Ovary (tissue), 10 donors: ENCODE results near the gene RNF224. TPM values are rescaled to one million over a fixed set of nuclear protein-coding genes. Genes with fewer than 3 reads are reported as not detected.

ENCODE experiments used
- DNase-seq, 5 donors: peaks; one replicate each; pipeline ENCODE4 v3.0.0-alpha.2; 2019 to 2020
- H3K27ac ChIP-seq, 2 donors: fragments of 200-600 bp; one replicate each; pipeline versions ENCODE4 v1.5.1 to v1.8.0; 2019 to 2022
- H3K27me3 ChIP-seq: fragments of 200-600 bp; one replicate; pipeline ENCODE4 v1.8.0; 2022
- H3K36me3 ChIP-seq: fragments of 200-600 bp; sonication (generic); one replicate; pipeline ENCODE4 v1.5.1; 2019
- H3K4me1 ChIP-seq: one replicate; pipeline ENCODE4 v1.8.1; 2013; ENCODE audit warnings: mild to moderate bottlenecking, moderate library complexity; ENCODE audit not compliant: insufficient read depth
- H3K4me3 ChIP-seq: fragments of 200-600 bp; sonication (generic); one replicate; pipeline ENCODE4 v1.5.1; 2017
- H3K9me3 ChIP-seq, 2 donors: fragments of 200-600 bp in 1 of 2; sonication (generic) in 1 of 2; one replicate each; pipeline versions ENCODE4 v1.5.1 to v1.8.1; 2013 to 2019; ENCODE audit warnings: mild to moderate bottlenecking in 1 of 2, moderate library complexity in 1 of 2
- CTCF ChIP-seq, 3 donors: fragments of 450-650 bp in 2 of 3; fragments of 200-600 bp in 1 of 3; IDR thresholded peaks; one replicate each; pipeline versions ENCODE4 v1.5.1 to v1.8.0; 2016 to 2022; ENCODE audit warnings: antibody characterized with exemption in 3 of 3, mild to moderate bottlenecking in 1 of 3
- EP300 ChIP-seq: sonication (generic); formaldehyde crosslinking; IDR thresholded peaks from one replicate; pipeline ENCODE4 v1.6.1; 2017; ENCODE audit warnings: antibody characterized with exemption
- POLR2A ChIP-seq: fragments of 450-650 bp; IDR thresholded peaks from one replicate; pipeline ENCODE4 v1.6.1; 2017; ENCODE audit warnings: antibody characterized with exemption, mild to moderate bottlenecking, moderate library complexity
- WGBS, 3 donors: extraction: QIAGEN DNeasy Blood & Tissue Kit in 1 of 3; methylation state at CpG; one replicate each; pipeline versions ENCODE4 v1.1.5 to v1.1.7; 2013 to 2017; 5-methylcytosine and 5-hydroxymethylcytosine counted together
- intact Hi-C, 4 donors: fragments of 100-400 bp; cut with DNase I; formaldehyde crosslinking; loops; one replicate each; pipeline versions ENCODE4 v1.11.0 to v1.15.1; 2022 to 2023
- long read RNA-seq, 3 donors: library from polyadenylated mRNA in 2 of 3; unstranded in 2 of 3; transcript quantifications; one replicate each; pipeline ENCODE4 v2.0.0 and lab custom pipeline, GENCODE V29; 2021 to 2026
- polyA plus RNA-seq, 2 donors: library from polyadenylated mRNA; stranded (reverse); fragments of 200-250 nt in 1 of 2; fragments of 350-450 nt in 1 of 2; fragmentation: Illumina TruSeq in 1 of 2; extraction: RNeasy Lipid Tissue Mini Kit (QIAGEN cat#74804) in 1 of 2; gene quantifications; one replicate each; pipeline ENCODE4 v1.2.3, GENCODE V29; 2013 to 2014
- total RNA-seq, 7 donors: library from RNA; depleted of rRNA in 2 of 7; stranded (reverse); fragments of >200 nt in 2 of 7; fragmentation: NEBNext Ultra II Directional in 3 of 7; extraction: Animal tissue kit (Norgen Biotek cat#: 25700) in 3 of 7; gene quantifications; one replicate each; pipeline versions ENCODE4 v1.1.0 to v1.2.4, GENCODE V29; 2016 to 2023
- donor health status: DM: no; HTN: no; CAD: no; lungs with moderate emphysema.
- donor health status: DM: no; HTN: no; CAD: no.
- donor health status: Bipolar disorder and iron deficiency.
- donor health status: DM: yes; HTN: yes; CAD: no.
- donor health status: DM: no; HTN: no; CAD: no.
- donor health status: DM: yes; HTN: yes; CAD: no.

RNF224 gene
- total RNA-seq, result under 1 TPM in 1 of 7 donors, not detected in 6; 0.92 TPM
- not detected for polyA plus RNA-seq
- long read RNA-seq, donor 1, result 0 reads
- long read RNA-seq, donor 2, result 0 reads
- long read RNA-seq, donor 3, result 0 reads

GRCh38 chr9:137227054-137227852 is at the start of gene RNF224:
TSS of gene RNF224 (plus strand) at chr9:137227502. CDS start at chr9:137228336, 834 bp downstream.
- Histone ChIP-seq H3K27me3 (peaks cover 12% of the 10 kb centered on the region), H3K9me3 (no peaks in the 10 kb centered on the region), H3K4me3 (no peak within 1 kb of the TSS), H3K36me3 (no peaks in the 10 kb centered on the region), H3K4me1 (peaks cover 6% of the 10 kb centered on the region), H3K27ac (no peak within 1 kb of the TSS)
- no peak for TF ChIP-seq POLR2A
- peak; percentile 35 to 77 (median 63) for TF ChIP-seq CTCF (IDR thresholded peaks at IDR 0.05)
- DNase-seq, result peak; percentile 59 to 80 (median 72)
- intact Hi-C loops, result loop anchor here in 3 of 4 donors (5.0 to 10.0 kb wide), 3 partner anchors 100 to 442 kb away; no protein-coding TSS in a partner anchor
- 29 to 35% (median 32%) methylated on average over 25 of the region's 25 CpGs for WGBS, 3 donors

DNA sequence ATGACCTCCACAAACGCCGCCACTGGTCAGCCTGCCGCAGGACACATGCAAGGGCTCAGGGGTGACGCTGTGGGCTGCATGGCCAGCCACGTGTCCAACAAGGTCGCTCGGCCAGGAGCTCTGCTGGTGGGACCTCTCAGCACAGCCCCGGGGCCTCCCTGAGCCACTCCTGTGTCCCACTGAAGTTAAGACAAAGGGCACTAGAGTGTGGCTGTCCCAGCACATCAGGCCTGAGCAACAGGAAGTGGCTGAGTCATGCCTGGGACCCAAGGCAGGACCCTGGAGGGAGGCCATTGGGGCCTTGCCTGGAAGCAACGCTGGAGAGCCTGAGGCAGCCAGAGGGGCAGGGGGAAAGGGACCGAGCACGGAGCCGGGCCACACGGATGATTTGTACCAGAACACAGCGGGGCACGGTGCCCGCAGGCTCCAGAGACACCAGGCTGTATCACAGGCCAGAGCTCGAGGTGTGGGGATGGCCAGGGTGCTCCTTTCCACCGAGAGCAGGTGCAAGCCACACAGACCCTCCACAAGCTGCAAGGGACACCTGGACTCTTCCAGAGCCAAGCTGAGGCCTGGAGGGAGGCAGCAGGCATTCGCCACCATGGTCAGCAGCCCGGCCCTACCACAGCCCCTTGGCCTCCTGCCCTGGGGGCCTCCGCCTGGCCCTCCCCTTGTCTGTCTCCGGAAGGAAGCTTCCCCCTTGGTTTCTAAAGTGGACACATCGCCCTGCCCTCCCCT is 48.9 kb upstream of the RNF224 start:
- Histone ChIP-seq H3K4me1 (no peaks in the 10 kb centered on the region), H3K36me3 (no peaks in the 10 kb centered on the region), H3K27me3 (no peaks in the 10 kb centered on the region), H3K9me3 (no peaks in the 10 kb centered on the region), H3K4me3 (no peak overlapping the region), H3K27ac (no peak overlapping the region)
- no peak for DNase-seq
- intact Hi-C loops, result no loop called here
- TF ChIP-seq CTCF (IDR thresholded peaks at IDR 0.05), result no peak
- no peak for TF ChIP-seq POLR2A
- TF ChIP-seq EP300, result no peak
- WGBS, 3 donors, result 84 to 87% (median 84%) methylated on average over 22 to 23 of the region's 23 CpGs

DNA sequence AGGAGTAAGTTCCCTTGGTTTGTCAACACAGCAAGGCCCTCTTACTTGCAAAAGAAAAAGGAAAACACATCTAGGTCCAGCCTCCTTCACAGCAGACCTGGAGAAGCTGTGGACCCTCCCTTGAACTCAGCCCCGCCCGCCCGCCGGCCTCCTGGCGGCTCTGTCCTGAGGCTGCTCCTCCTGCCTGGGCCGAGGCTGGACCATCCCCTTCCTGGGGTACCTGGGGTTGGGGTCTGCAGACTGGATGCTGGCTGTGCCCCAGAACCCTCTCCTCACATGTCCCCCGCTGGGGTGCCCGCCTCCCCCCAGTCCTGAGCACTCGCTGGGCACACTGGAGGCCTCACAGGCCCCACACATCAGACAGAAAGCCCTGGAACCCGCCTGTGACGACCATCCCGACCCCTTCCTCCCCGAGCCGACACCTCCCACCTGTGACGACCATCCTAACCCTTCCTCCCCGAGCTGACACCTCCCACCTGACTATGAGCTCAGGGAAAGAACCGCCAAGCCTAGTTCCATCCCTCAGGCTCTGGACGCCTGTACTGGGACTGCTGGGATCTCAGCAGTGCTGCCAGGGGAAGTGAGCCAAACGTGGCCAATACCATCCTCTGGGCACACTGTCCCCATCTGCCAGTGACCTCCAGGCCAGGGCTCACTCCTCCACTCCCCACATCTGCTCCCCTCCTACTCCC is 48.2 kb upstream of the RNF224 start:
- Histone ChIP-seq H3K4me3 (no peak overlapping the region), H3K27me3 (no peaks in the 10 kb centered on the region), H3K9me3 (no peaks in the 10 kb centered on the region), H3K36me3 (no peaks in the 10 kb centered on the region), H3K4me1 (no peaks in the 10 kb centered on the region), H3K27ac (no peak overlapping the region)
- TF ChIP-seq EP300 (no peak), CTCF (IDR thresholded peaks at IDR 0.05) (no peak), POLR2A (no peak)
- intact Hi-C loops, result no loop called here
- WGBS, 3 donors, result 83 to 86% (median 85%) methylated on average over 18 to 19 of the region's 19 CpGs
- no peak for DNase-seq

GRCh38 chr9:137179761-137180160 is 47.5 kb upstream of the RNF224 start:
- Histone ChIP-seq H3K27me3 (no peaks in the 10 kb centered on the region), H3K36me3 (no peaks in the 10 kb centered on the region), H3K27ac (no peak overlapping the region), H3K4me3 (no peak overlapping the region), H3K9me3 (no peaks in the 10 kb centered on the region), H3K4me1 (no peaks in the 10 kb centered on the region)
- WGBS, 3 donors, result 86 to 96% (median 94%) methylated on average over 17 of the region's 17 CpGs
- TF ChIP-seq CTCF (IDR thresholded peaks at IDR 0.05), result no peak
- DNase-seq, result no peak
- intact Hi-C loops, result no loop called here
